Measurements from ENCODE around the gene PARN.
"Not testable (repeated sequence)": the region's sequence is repeated elsewhere in the genome, so short reads cannot be mapped to it uniquely, and the experiment has no call there.

PARN gene

GRCh38 chr16:14446796-14447195 lies 183.3 kb downstream of the PARN start:
- no peaks in the 10 kb centered on the region for H3K36me3 ChIP-seq
- no peaks in the 10 kb centered on the region for H3K9me3 ChIP-seq (ENCODE audit: severe bottlenecking)
- no peak for DNase-seq
- TF ChIP-seq CTCF (IDR thresholded peaks at IDR 0.05; ENCODE audit: low read depth, low read length): no peak
- H3K4me3 ChIP-seq (ENCODE audit: low read depth, low read length): no peak overlapping the region
- no peak overlapping the region for H3K27ac ChIP-seq
- no peaks in the 10 kb centered on the region for H3K27me3 ChIP-seq (ENCODE audit: insufficient read depth, low read depth, severe bottlenecking)

DNA sequence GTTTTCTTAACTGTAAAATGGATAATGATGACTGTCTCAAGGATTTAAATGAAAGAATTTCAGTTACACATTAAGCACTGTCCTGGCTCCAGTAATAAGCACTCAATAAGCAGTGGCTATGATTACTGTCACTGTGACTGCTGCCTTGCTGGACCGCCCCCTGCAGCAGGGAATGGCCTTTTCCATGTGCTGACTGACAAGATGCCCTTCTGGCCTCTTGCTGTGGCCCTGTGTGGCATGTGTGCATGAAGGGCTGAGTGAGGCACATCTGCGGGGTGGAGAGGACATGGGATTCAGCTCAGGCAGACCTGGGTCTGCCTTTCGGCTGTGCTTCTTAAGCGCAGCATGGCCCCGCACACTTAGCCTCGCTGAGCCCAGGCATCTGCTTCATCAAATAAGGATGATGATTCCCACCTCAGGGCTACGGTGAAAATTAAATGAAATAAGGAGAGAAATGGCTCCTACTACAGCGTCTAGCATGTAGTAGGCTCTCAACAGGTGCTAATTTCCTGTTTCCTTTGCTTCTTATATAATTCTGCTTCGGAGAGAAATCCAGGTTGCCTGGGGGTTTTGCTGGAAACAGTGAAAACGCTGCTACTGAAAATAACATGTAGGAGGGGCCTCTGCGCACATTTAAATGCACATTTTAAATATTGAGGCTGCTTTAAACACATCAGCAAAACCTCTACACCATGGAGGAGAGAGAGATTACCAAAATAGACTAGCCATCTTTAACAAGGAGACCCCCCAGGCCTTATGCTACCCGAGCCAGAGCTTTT lies 183.9 kb downstream of the PARN start:
- Histone ChIP-seq H3K9me3 (ENCODE audit: severe bottlenecking) (no peaks in the 10 kb centered on the region), H3K27me3 (ENCODE audit: insufficient read depth, low read depth, severe bottlenecking) (no peaks in the 10 kb centered on the region), H3K4me3 (ENCODE audit: low read depth, low read length) (no peak overlapping the region), H3K27ac (no peak overlapping the region), H3K36me3 (no peaks in the 10 kb centered on the region)
- DNase-seq: no peak
- no peak for TF ChIP-seq CTCF (IDR thresholded peaks at IDR 0.05; ENCODE audit: low read depth, low read length)

GRCh38 chr16:14444979-14445810 lies 184.9 kb downstream of the PARN start:
- no peak for DNase-seq
- Histone ChIP-seq H3K36me3 (no peaks in the 10 kb centered on the region), H3K27me3 (ENCODE audit: insufficient read depth, low read depth, severe bottlenecking) (no peaks in the 10 kb centered on the region), H3K27ac (no peak overlapping the region), H3K9me3 (ENCODE audit: severe bottlenecking) (no peaks in the 10 kb centered on the region), H3K4me3 (ENCODE audit: low read depth, low read length) (no peak overlapping the region)
- no peak for TF ChIP-seq CTCF (IDR thresholded peaks at IDR 0.05; ENCODE audit: low read depth, low read length)

DNA sequence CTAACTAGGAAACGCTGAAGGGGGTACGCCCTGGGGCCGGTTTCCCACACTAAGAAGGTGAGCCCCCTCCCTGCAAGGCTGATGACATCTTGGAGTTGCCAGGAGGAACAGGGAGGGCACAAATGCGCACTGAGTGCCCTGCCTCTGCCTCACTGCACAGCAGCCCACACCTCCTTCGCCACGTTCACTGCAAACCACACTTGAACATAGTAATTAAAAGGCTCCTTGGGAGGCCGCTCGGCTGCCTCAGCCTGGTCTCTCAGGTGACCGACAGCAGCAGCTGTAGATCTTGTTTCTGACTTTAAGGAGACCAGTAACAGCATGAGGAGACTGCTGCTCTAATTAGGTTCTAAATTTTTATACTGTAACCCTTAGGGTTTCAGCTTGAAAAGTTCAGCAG lies 188.5 kb downstream of the PARN start:
- H3K27me3 ChIP-seq (ENCODE audit: insufficient read depth, low read depth, severe bottlenecking); H3K9me3 ChIP-seq (ENCODE audit: severe bottlenecking); DNase-seq; H3K36me3 ChIP-seq; H3K4me3 ChIP-seq (ENCODE audit: low read depth, low read length); H3K27ac ChIP-seq: not testable (repeated sequence)

DNA sequence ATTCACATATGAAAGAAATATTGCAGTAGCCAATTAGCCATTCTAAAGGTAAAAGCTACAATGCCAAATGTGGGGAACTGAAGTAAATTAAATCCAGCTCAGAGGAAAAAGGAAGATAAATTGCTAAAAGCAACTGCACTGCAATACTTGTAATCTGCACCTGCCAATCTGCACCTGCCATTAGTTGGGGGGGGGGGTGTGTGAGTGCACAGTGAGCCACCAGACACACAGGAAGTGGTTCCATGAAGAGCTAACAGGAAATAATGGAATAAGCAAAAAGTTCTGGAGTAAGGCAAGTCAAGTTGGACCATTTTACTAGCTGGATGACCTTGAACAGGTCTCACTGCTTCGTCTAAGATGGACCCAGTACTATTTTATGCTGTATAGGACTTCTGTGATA lies 191.8 kb downstream of the PARN start:
- no peaks in the 10 kb centered on the region for H3K9me3 ChIP-seq (ENCODE audit: severe bottlenecking)
- H3K27me3 ChIP-seq (ENCODE audit: insufficient read depth, low read depth, severe bottlenecking): no peaks in the 10 kb centered on the region
- DNase-seq: no peak
- no peak overlapping the region for H3K4me3 ChIP-seq (ENCODE audit: low read depth, low read length)
- H3K27ac ChIP-seq: no peak overlapping the region
- TF ChIP-seq CTCF (IDR thresholded peaks at IDR 0.05; ENCODE audit: low read depth, low read length): no peak
- H3K36me3 ChIP-seq: no peaks in the 10 kb centered on the region

GRCh38 chr16:14437426-14437825 lies 192.6 kb downstream of the PARN start:
- Histone ChIP-seq H3K27me3 (ENCODE audit: insufficient read depth, low read depth, severe bottlenecking) (no peaks in the 10 kb centered on the region), H3K4me3 (ENCODE audit: low read depth, low read length) (no peak overlapping the region)

More at GRCh38 chr16:14437426-14437825, 192.6 kb downstream of the PARN start:
- no peaks in the 10 kb centered on the region for H3K36me3 ChIP-seq
- DNase-seq: no peak
- no peak for TF ChIP-seq CTCF (IDR thresholded peaks at IDR 0.05; ENCODE audit: low read depth, low read length)
- H3K27ac ChIP-seq: no peak overlapping the region
- no peaks in the 10 kb centered on the region for H3K9me3 ChIP-seq (ENCODE audit: severe bottlenecking)
